ENCODE results near the gene ERGIC3. TPM values are rescaled to one million over a fixed set of nuclear protein-coding genes. Genes with fewer than 3 reads are reported as not detected.

Gene ERGIC3
- 331 and 368 TPM in 2 replicates for total RNA-seq (ENCODE audit: low replicate concordance)

DNA sequence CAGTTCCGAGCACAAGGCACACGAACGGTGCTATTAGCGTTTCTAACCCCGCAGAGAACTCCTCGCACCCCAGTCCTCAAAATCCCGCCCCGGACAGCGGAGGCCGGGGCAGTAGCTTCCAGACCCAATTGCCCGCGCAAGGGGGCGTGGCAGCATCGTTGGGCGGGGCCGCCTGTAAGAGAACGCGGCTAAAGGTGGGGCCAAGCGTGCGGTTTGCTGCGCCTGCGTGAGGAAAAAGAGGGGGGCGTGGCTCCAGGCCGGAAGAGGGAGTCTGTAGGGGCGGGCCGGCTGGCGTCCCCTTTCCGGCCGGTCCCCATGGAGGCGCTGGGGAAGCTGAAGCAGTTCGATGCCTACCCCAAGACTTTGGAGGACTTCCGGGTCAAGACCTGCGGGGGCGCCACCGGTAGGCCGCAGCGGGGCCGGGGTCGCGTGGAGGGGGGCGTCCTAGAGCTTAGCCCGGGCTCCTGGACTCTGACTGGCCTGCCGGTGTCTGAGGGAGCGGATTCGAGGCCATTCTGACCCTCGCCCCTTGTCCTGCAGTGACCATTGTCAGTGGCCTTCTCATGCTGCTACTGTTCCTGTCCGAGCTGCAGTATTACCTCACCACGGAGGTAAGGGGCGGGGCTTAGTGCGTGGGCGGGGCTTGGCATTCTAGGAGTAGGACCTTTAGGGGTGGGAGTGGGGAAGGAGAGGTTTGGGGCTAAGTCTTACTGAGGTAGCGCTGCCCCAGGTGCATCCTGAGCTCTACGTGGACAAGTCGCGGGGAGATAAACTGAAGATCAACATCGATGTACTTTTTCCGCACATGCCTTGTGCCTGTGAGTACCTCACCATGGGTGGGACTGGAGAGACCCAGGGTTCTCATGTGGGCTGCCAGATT lies at the start of gene ERGIC3:
Gene ERGIC3 (plus strand): TSS at position 296 of the 880 bp plus-strand sequence. CDS start 20 bp downstream, at position 316.
- TF ChIP-seq, protein P1, sequence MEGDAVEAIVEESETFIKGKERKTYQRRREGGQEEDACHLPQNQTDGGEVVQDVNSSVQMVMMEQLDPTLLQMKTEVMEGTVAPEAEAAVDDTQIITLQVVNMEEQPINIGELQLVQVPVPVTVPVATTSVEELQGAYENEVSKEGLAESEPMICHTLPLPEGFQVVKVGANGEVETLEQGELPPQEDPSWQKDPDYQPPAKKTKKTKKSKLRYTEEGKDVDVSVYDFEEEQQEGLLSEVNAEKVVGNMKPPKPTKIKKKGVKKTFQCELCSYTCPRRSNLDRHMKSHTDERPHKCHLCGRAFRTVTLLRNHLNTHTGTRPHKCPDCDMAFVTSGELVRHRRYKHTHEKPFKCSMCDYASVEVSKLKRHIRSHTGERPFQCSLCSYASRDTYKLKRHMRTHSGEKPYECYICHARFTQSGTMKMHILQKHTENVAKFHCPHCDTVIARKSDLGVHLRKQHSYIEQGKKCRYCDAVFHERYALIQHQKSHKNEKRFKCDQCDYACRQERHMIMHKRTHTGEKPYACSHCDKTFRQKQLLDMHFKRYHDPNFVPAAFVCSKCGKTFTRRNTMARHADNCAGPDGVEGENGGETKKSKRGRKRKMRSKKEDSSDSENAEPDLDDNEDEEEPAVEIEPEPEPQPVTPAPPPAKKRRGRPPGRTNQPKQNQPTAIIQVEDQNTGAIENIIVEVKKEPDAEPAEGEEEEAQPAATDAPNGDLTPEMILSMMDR (IDR thresholded peaks at IDR 0.05; ENCODE audit: insufficient read depth, low read length): no peak
- peak; percentile 91 for DNase-seq (ENCODE audit: low read depth)
- peak within 1 kb of the TSS; percentile 80 for H3K4me3 ChIP-seq (ENCODE audit: low read depth, low read length)

DNA sequence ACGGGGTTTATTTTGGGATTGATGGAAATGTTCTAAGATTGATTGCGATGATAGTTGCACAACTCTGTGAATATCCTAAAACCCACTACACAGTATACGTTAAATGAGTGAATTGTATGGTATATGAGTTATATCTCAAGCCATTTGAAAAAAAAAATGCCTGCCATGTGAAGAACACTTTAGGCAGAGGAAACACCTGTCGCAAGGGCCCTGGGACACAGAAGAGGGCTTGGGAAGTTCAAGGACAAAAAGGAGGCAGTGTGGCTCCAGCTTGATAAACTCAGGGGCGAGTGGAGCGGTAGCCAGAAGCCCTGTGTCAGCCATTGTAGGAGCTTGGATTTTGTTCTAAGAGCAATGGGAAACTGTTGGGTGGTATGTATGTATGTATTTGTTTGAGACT lies 49.5 kb upstream of the ERGIC3 start:
- DNase-seq (ENCODE audit: low read depth): no peak
- TF ChIP-seq, protein P1 (IDR thresholded peaks at IDR 0.05; ENCODE audit: insufficient read depth, low read length): no peak
- no peak overlapping the region for H3K4me3 ChIP-seq (ENCODE audit: low read depth, low read length)

DNA sequence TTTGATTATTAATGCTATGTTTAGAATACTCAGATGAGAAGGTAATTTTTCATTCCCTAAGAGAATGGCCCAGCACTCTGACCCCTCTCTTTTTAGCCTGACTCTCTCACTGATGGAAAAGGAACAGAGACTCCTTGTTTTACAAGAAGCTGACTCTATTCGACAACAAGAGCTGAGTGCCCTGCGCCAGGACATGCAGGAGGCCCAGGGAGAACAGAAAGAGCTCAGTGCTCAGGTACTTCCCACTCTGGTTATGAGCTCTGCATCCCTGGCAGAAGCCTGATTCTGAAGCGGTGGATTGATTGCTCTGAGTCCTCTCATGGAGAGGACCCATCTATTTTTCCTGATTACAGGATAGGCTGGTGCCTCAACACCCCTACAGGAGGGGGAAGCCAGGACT lies 45.4 kb upstream of the ERGIC3 start:
- no peak for DNase-seq (ENCODE audit: low read depth)
- no peak overlapping the region for H3K4me3 ChIP-seq (ENCODE audit: low read depth, low read length)
- TF ChIP-seq, protein P1 (IDR thresholded peaks at IDR 0.05; ENCODE audit: insufficient read depth, low read length): no peak

DNA sequence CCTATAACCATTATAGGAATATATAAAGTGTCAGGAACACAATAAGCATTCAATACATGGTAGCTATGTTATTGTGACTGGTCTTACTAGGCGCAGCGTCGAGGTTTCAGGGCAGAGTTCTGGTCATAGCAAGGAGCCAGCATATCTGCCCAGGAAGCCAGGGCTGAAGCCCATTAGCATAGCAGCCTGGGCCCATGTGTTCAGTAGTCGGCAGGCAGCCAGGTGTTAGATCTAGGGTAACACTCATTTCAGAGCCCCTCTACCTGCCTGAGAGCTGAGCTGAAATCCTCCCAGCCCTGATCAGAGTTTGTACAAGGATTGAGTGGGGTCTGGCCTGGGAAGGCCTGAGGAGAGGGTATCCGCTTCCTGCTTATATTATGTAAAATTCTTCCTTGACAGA lies 44.6 kb upstream of the ERGIC3 start:
- DNase-seq (ENCODE audit: low read depth): no peak
- H3K4me3 ChIP-seq (ENCODE audit: low read depth, low read length): no peak overlapping the region
- TF ChIP-seq, protein P1 (IDR thresholded peaks at IDR 0.05; ENCODE audit: insufficient read depth, low read length): no peak

DNA sequence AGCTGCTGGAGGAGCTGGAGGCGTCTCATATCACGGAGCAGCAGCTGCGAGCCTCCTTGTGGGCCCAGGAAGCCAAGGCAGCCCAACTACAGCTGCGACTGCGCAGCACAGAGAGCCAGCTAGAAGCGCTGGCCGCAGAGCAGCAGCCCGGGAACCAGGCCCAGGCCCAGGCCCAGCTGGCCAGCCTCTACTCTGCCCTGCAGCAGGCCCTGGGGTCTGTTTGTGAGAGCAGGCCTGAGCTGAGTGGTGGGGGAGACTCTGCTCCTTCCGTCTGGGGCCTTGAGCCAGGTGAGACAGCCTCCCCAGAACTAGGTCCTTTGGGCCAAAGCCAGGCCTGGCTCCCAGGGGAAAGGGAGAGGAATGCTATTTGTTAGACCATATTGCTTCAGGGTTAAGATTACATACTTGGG lies 44.1 kb upstream of the ERGIC3 start:
- TF ChIP-seq, protein P1 (IDR thresholded peaks at IDR 0.05; ENCODE audit: insufficient read depth, low read length): peak; percentile 40
- no peak overlapping the region for H3K4me3 ChIP-seq (ENCODE audit: low read depth, low read length)
- peak; percentile 80 for DNase-seq (ENCODE audit: low read depth)

DNA sequence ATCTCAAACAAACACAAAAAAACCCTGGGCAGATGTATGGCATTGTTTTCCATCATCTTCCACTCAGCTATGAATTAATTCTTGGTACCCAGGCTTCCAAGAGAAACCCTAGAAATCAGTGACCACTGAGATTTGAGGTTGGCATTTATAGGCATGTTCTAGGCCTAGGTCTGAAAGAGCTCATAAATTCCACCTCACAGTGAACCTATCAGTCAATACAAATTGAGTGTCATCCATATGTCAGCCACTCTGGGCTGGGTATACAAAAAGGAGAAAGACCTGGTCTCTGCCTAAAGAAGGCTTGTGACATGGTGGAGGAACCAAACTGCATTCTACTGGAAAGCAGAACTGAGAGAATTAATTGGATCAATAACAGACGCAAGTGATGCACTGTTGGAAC lies 42.6 kb upstream of the ERGIC3 start:
- no peak for DNase-seq (ENCODE audit: low read depth)
- TF ChIP-seq, protein P1 (IDR thresholded peaks at IDR 0.05; ENCODE audit: insufficient read depth, low read length): no peak
- no peak overlapping the region for H3K4me3 ChIP-seq (ENCODE audit: low read depth, low read length)

All from fibroblast of the aortic adventitia (primary cell).